HG02970 (cell line): ENCODE data around the gene SUMO1.

Experiments
- ATAC-seq: cut with Tn5 transposase; IDR thresholded peaks from one replicate; pipeline ENCODE4 v1.9.1; 2021; ENCODE audit warnings: mild to moderate bottlenecking, moderate library complexity, moderate number of reproducible peaks; ENCODE audit not compliant: unreplicated experiment, low FRiP score

SUMO1 gene

DNA sequence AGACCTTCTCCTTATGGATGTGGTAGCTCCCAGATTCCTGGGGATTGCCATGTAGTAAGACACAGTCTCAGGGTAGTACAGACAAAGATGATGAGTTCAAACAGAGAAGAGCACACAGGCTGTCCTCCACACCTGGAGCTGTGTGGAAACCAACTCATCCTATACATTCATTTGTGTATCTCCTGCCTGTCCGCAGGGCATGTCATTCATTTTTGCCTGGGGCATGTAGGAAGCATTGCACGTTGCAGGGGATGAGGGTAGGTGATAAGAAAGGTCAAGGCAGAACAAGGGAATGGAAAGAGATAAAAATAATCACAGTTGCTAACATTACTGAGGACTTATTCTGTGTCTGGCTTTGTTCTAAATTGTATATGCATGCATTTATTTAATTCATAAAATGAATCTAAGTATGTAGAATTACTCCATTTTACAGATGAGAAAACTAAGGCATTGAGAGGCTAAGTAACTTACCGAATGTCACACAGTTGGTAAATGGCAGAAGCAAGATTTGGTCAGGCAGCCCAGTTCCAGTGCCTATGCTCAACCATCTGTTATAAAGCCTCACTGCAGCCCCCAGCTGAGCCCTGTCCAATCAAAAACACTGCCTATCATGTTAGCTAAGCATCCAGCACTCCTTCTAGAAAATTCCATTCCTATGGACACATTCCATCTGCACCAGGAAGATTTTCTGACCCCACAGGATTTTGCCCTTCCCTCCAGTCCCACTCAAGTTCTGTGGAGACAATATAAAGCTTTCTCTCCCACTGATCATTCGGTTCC lies 81.0 kb downstream of the SUMO1 start:
- ATAC-seq: no peak
